H1 (cell line): ENCODE measurements around the gene RPP14. TPM values are rescaled to one million over a fixed set of nuclear protein-coding genes. Genes with fewer than 3 reads are reported as not detected.

Source experiments
- CTCF ChIA-PET: fragments of 300-600 bp; sonication (Branson Sonifier 250); formaldehyde crosslinking; loops from one replicate; lab custom pipeline; 2021; ENCODE audit not compliant: partially characterized antibody; lab: Charles Lee
- POLR2A ChIA-PET: fragments of 300-600 bp; sonication (Branson Sonifier 250); formaldehyde crosslinking; loops from one replicate; lab custom pipeline; 2021; ENCODE audit warnings: inconsistent platforms; ENCODE audit not compliant: partially characterized antibody; lab: Charles Lee
- DNase-seq, 2 experiments: peaks; one replicate each; pipeline versions ENCODE4 v3.0.0 to v3.0.0-alpha.2; 2010 to 2022; ENCODE audit warnings: low spot score in 2 of 2, low read depth in 1 of 2, mixed read lengths in 1 of 2
- FAIRE-seq: peaks from 2 replicates; lab custom pipeline; 2011; peaks lifted over from hg19 to GRCh38; lab: Jason Lieb, UNC
- H2AFZ ChIP-seq: 2 replicates; pipeline ENCODE4 v1.8.1; 2012; ENCODE audit warnings: low read length, inconsistent platforms
- H2AK5ac ChIP-seq: 2 replicates; pipeline ENCODE4 v1.6.1; 2013; ENCODE audit warnings: low read depth, low read length
- H2BK120ac ChIP-seq: replicated peaks from 2 replicates; pipeline ENCODE3; 2013; ENCODE audit warnings: low read depth, low read length, inconsistent platforms
- H2BK12ac ChIP-seq: 2 replicates; pipeline ENCODE4 v1.6.1; 2013; ENCODE audit warnings: low read depth, low read length
- H2BK15ac ChIP-seq: 2 replicates; pipeline ENCODE4 v1.6.1; 2013; ENCODE audit warnings: low read length
- H2BK20ac ChIP-seq: 2 replicates; pipeline ENCODE4 v1.6.1; 2013; ENCODE audit warnings: low read length
- H2BK5ac ChIP-seq: 2 replicates; pipeline ENCODE4 v1.6.1; 2013; ENCODE audit warnings: low read depth, low read length
- H3K14ac ChIP-seq: 2 replicates; pipeline ENCODE4 v1.6.1; 2013; ENCODE audit warnings: inconsistent platforms; ENCODE audit not compliant: insufficient read length
- H3K18ac ChIP-seq: 2 replicates; pipeline ENCODE4 v1.6.1; 2013; ENCODE audit warnings: low read length; ENCODE audit errors: extremely low read depth
- H3K23ac ChIP-seq: 2 replicates; pipeline ENCODE4 v1.6.1; 2013; ENCODE audit warnings: inconsistent platforms; ENCODE audit not compliant: insufficient read length
- H3K23me2 ChIP-seq: 2 replicates; pipeline ENCODE4 v1.6.1; 2013; ENCODE audit warnings: low read depth, low read length
- H3K27ac ChIP-seq: 2 replicates; pipeline ENCODE4 v1.6.1; 2011; ENCODE audit warnings: low read depth, low read length, inconsistent platforms
- H3K27me3 ChIP-seq, 4 experiments: replicated peaks in 1 of 4; 1 replicate in 1 of 4; 2 replicates in 3 of 4; pipeline versions ENCODE4 v1.6.1 to v1.8.1; 2011 to 2013; ENCODE audit warnings: low read length in 3 of 4, mild to moderate bottlenecking in 3 of 4, inconsistent platforms in 2 of 4, mixed read lengths in 2 of 4, moderate library complexity in 1 of 4; ENCODE audit not compliant: control insufficient read depth in 3 of 4, insufficient read depth in 3 of 4; ENCODE audit errors: extremely low read depth in 1 of 4
- H3K36me3 ChIP-seq, 4 experiments: 2 replicates each; pipeline versions ENCODE4 v1.6.1 to v1.8.1; 2011 to 2013; ENCODE audit warnings: mild to moderate bottlenecking in 4 of 4, low read length in 3 of 4, moderate library complexity in 2 of 4, control low read depth in 1 of 4, inconsistent platforms in 1 of 4; ENCODE audit not compliant: insufficient read depth in 4 of 4, control insufficient read depth in 2 of 4
- H3K4ac ChIP-seq: replicated peaks from 2 replicates; pipeline ENCODE3; 2013; ENCODE audit warnings: low read length, low read depth, mixed read lengths, inconsistent platforms; ENCODE audit not compliant: insufficient read length
- H3K4me1 ChIP-seq, 4 experiments: replicated peaks in 1 of 4; 1 replicate in 1 of 4; 2 replicates in 3 of 4; pipeline versions ENCODE4 v1.6.1 to v1.8.1; 2011 to 2013; ENCODE audit warnings: low read length in 3 of 4, inconsistent platforms in 2 of 4, mixed read lengths in 1 of 4; ENCODE audit not compliant: insufficient read depth in 4 of 4, control insufficient read depth in 3 of 4
- H3K4me2 ChIP-seq, 2 experiments: 2 replicates each; pipeline versions ENCODE4 v1.6.1 to v1.8.1; 2011 to 2013; ENCODE audit warnings: low read depth in 2 of 2, low read length in 2 of 2, control low read depth in 1 of 2, inconsistent platforms in 1 of 2, mild to moderate bottlenecking in 1 of 2; ENCODE audit not compliant: insufficient read depth in 1 of 2
- H3K4me3 ChIP-seq, 4 experiments: fragments of 200-600, 300-600 bp in 1 of 4; sonication (generic), shearing (Covaris generic), sonication (Bioruptor Twin) in 1 of 4; 2 replicates each; pipeline versions ENCODE4 v1.5.1 to v1.8.1; 2011 to 2016; ENCODE audit warnings: low read length in 4 of 4, low read depth in 3 of 4, control low read depth in 2 of 4, inconsistent platforms in 2 of 4, mild to moderate bottlenecking in 2 of 4, mixed read lengths in 1 of 4, moderate library complexity in 1 of 4; ENCODE audit not compliant: insufficient read depth in 2 of 4; ENCODE audit errors: extremely low read depth in 1 of 4
- H3K56ac ChIP-seq: replicated peaks from 2 replicates; pipeline ENCODE3; 2013; ENCODE audit warnings: low read depth, mild to moderate bottlenecking, mixed read lengths, low read length, inconsistent platforms; ENCODE audit not compliant: insufficient read length
- H3K79me1 ChIP-seq: 2 replicates; pipeline ENCODE4 v1.6.1; 2013; ENCODE audit warnings: low read depth, low read length, control low read depth
- H3K79me2 ChIP-seq, 2 experiments: 2 replicates each; pipeline versions ENCODE4 v1.6.1 to v1.8.1; 2012 to 2013; ENCODE audit warnings: low read length in 2 of 2, mild to moderate bottlenecking in 2 of 2, inconsistent platforms in 1 of 2; ENCODE audit not compliant: insufficient read depth in 2 of 2, control insufficient read depth in 1 of 2
- H3K9ac ChIP-seq, 4 experiments: replicated peaks in 1 of 4; 1 replicate in 1 of 4; 2 replicates in 3 of 4; pipeline versions ENCODE4 v1.6.1 to v1.8.1; 2011 to 2013; ENCODE audit warnings: low read depth in 3 of 4, low read length in 3 of 4, control low read depth in 2 of 4, mild to moderate bottlenecking in 2 of 4, moderate library complexity in 2 of 4, inconsistent platforms in 1 of 4; ENCODE audit errors: extremely low read depth in 1 of 4
- H3K9me3 ChIP-seq, 2 experiments: 2 replicates each; pipeline versions ENCODE4 v1.6.1 to v1.8.1; 2012 to 2013; ENCODE audit warnings: mild to moderate bottlenecking in 2 of 2, moderate library complexity in 2 of 2, control low read depth in 1 of 2, inconsistent platforms in 1 of 2, low read depth in 1 of 2, low read length in 1 of 2, mixed read lengths in 1 of 2; ENCODE audit not compliant: insufficient read depth in 2 of 2
- H4K20me1 ChIP-seq, 2 experiments: replicated peaks in 1 of 2; 2 replicates each; pipeline versions ENCODE3 to v1.8.1; 2011 to 2013; ENCODE audit warnings: inconsistent platforms in 2 of 2, low read length in 2 of 2, mild to moderate bottlenecking in 1 of 2; ENCODE audit not compliant: insufficient read depth in 2 of 2, control insufficient read depth in 1 of 2
- H4K5ac ChIP-seq: 2 replicates; pipeline ENCODE4 v1.6.1; 2013; ENCODE audit warnings: low read length, low read depth, mixed read lengths, inconsistent platforms; ENCODE audit not compliant: insufficient read length
- H4K8ac ChIP-seq: 2 replicates; pipeline ENCODE4 v1.8.0; 2013; ENCODE audit warnings: mild to moderate bottlenecking, moderate library complexity, low read length, inconsistent platforms; ENCODE audit not compliant: insufficient read depth; ENCODE audit errors: extremely low read depth
- H4K91ac ChIP-seq: replicated peaks from 2 replicates; pipeline ENCODE3; 2013; ENCODE audit warnings: low read length, mixed read lengths, inconsistent platforms; ENCODE audit not compliant: insufficient read length
- MAFK ChIP-seq: IDR thresholded peaks from 2 replicates; pipeline ENCODE4 v1.6.1; 2012; ENCODE audit warnings: low read depth, mild to moderate bottlenecking, improper control_type of control experiment, low read length
- WGBS, 2 experiments: shearing (Covaris generic) in 1 of 2; methylation state at CpG; one replicate each; pipeline versions ENCODE4 v1.1.6 to v1.1.7; 2013 to 2015; ENCODE audit warnings: low lambda C conversion rate in 2 of 2, mixed read lengths in 2 of 2, inconsistent platforms in 1 of 2, low coverage in 1 of 2, missing lambda C conversion rate in 1 of 2; ENCODE audit not compliant: insufficient replicate concordance in 2 of 2, insufficient coverage in 1 of 2, insufficient read length in 1 of 2; ENCODE audit errors: extremely low coverage in 1 of 2, missing lambda C conversion rate in 1 of 2; 5-methylcytosine and 5-hydroxymethylcytosine counted together
- polyA plus RNA-seq, 7 experiments: library from polyadenylated mRNA; depleted of rRNA in 3 of 7; stranded (reverse) in 5 of 7; unstranded in 2 of 7; fragments of >200 nt in 5 of 7; fragments of 200-250 nt in 2 of 7; gene quantifications; 1 replicate in 5 of 7; 2 replicates in 1 of 7; 4 replicates in 1 of 7; pipeline versions ENCODE4 v1.2.1 to v1.2.3, GENCODE V29; 2011 to 2013; ENCODE audit warnings: missing spikeins in 2 of 7, mixed read lengths in 2 of 7
- total RNA-seq: library from RNA; stranded (reverse); fragmentation: NEBNext Ultra II Directional; extraction: Animal tissue kit (Norgen Biotek cat#: 25700); gene quantifications from 2 replicates; pipeline ENCODE4 v1.2.1, GENCODE V29; 2021

RPP14 gene
- total and polyA plus RNA-seq, 2 of the 8 experiments (the other 6 are each of a cell fraction or from before 2014, with no cell fraction given): 11.7 to 23.4 TPM

GRCh38 chr3:58322793-58323192 is 16.7 kb downstream of the RPP14 start:
- H3K23me2 ChIP-seq: no peaks in the 10 kb centered on the region
- WGBS, 2 experiments: 94% methylated on average over 1 of the region's 1 CpG; no CpG with 5 or more reads in 1 of the 2 experiments
- H3K23ac ChIP-seq: no peak overlapping the region
- H3K79me2 ChIP-seq: no peaks in the 10 kb centered on the region
- peaks cover 0 to 9% (median 9%) of the 10 kb centered on the region in 4 experiments; a peak in 5 of 7 replicates for H3K4me1 ChIP-seq
- no peak overlapping the region; the same call in 1 of the 2 replicates for H2BK12ac ChIP-seq
- H3K27ac ChIP-seq: no peak overlapping the region
- H3K4me3 ChIP-seq: no peak overlapping the region
- no peak overlapping the region for H2AK5ac ChIP-seq
- no peak for TF ChIP-seq MAFK
- FAIRE-seq (no peak), DNase-seq (no peak)
- no peak overlapping the region for H3K14ac ChIP-seq
- H3K9me3 ChIP-seq: no peaks in the 10 kb centered on the region
- H2AFZ ChIP-seq: no peak overlapping the region
- no peak overlapping the region for H2BK5ac ChIP-seq
- no peak overlapping the region for H2BK20ac ChIP-seq
- no peaks in the 10 kb centered on the region; the same call in 1 of the 2 replicates for H3K79me1 ChIP-seq
- H4K5ac ChIP-seq: no peak overlapping the region
- H3K18ac ChIP-seq: no peak overlapping the region; the same call in 1 of the 2 replicates
- H3K27me3 ChIP-seq: no peaks in the 10 kb centered on the region
- POLR2A ChIA-PET: interaction anchor here (0.8 to 9.0 kb wide), 6 partner anchors 8 to 199 kb away, joined by 3 to 64 read pairs (median 4); partner anchors contain the start of genes HTD2 and RPP14
- CTCF ChIA-PET: interaction anchor here (1.3 to 12.7 kb wide), 5 partner anchors 14 to 112 kb away, joined by 4 to 104 read pairs (median 5); partner anchors contain the start of genes HTD2 and RPP14
- H4K20me1 ChIP-seq: peaks cover 0 to 4% of the 10 kb centered on the region in 2 experiments
- no peak overlapping the region for H3K9ac ChIP-seq
- H2BK120ac ChIP-seq: no peak overlapping the region
- no peak overlapping the region for H3K56ac ChIP-seq
- peak overlapping the region; percentile 9 for H4K91ac ChIP-seq
- no peak overlapping the region for H3K4ac ChIP-seq
- no peak overlapping the region for H2BK15ac ChIP-seq
- H3K36me3 ChIP-seq: peaks cover 3 to 16% (median 10%) of the 10 kb centered on the region in 4 experiments; a peak in 6 of 8 replicates
- H3K4me2 ChIP-seq: no peak overlapping the region
- H4K8ac ChIP-seq: no peak overlapping the region
